Activated CD8-positive, alpha-beta memory T cell treated with anti-CD3 and anti-CD28 coated beads, Interleukin-2, amount 50 U/mL, for 24 hours (primary cell): Measurements from ENCODE around the gene GLYATL1B.
"Not testable (repeated sequence)": the region's sequence is repeated elsewhere in the genome, so short reads cannot be mapped to it uniquely, and the experiment has no call there.

Source experiments
- DNase-seq: peaks from one replicate; pipeline ENCODE4 v3.0.0-alpha.2; 2020; ENCODE audit errors: extremely low read depth

GLYATL1B gene

GRCh38 chr11:59086007-59086406 lies at the start of gene GLYATL1B:
Gene GLYATL1B, plus strand, starts transcription at chr11:59086307. Its CDS starts 0 bp downstream, at chr11:59086307.
- not testable (repeated sequence) for DNase-seq

DNA sequence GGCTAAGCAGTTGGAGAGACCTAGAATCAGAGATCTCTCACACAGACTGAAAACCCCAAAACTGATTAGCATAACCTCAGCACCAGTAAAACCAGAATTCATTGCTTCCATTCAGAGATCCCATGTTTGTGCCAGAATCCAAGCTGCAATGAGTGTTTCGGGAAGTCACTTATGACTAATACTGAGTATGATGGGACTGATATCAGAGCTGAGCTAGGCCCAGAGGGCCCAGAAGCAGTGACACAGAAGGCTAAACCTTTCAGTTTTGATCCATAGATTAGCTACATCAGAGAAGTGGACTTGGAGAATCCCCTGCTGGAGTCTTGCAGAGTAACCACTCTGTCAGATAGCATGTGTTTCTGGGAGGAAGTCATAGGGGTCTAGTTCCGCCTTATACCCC lies 49.6 kb upstream of the GLYATL1B start:
- not testable (repeated sequence) for DNase-seq

- not testable (repeated sequence) for DNase-seq
Measured at GRCh38 chr11:59037434-59037833, 48.7 kb upstream of the GLYATL1B start.

GRCh38 chr11:59040607-59041006 lies 45.5 kb upstream of the GLYATL1B start:
- DNase-seq, result no peak

GRCh38 chr11:59051383-59051782 lies 34.7 kb upstream of the GLYATL1B start:
- not testable (repeated sequence) for DNase-seq

DNA sequence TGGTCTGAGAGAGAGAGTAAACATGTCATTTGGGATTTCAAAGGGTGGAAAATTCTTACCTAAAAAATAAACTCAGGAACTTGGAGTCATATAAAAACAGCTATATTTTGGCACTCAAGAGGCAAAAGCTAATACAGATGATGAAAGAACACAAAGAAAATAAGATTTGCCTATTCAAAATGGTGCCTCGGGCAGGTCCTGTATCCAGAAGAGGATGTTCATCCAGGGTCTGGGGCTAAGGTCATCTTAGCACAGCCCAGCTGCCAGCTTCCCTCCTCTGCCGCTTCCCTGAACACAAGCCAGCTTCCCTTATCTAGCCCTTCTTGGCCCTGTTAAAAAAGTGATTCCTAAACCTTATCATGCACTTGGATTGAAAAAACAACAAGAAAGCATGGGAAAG lies 33.8 kb upstream of the GLYATL1B start:
- not testable (repeated sequence) for DNase-seq

- DNase-seq, result peak; percentile 60
Measured at GRCh38 chr11:59053387-59053786, 32.7 kb upstream of the GLYATL1B start.

DNA sequence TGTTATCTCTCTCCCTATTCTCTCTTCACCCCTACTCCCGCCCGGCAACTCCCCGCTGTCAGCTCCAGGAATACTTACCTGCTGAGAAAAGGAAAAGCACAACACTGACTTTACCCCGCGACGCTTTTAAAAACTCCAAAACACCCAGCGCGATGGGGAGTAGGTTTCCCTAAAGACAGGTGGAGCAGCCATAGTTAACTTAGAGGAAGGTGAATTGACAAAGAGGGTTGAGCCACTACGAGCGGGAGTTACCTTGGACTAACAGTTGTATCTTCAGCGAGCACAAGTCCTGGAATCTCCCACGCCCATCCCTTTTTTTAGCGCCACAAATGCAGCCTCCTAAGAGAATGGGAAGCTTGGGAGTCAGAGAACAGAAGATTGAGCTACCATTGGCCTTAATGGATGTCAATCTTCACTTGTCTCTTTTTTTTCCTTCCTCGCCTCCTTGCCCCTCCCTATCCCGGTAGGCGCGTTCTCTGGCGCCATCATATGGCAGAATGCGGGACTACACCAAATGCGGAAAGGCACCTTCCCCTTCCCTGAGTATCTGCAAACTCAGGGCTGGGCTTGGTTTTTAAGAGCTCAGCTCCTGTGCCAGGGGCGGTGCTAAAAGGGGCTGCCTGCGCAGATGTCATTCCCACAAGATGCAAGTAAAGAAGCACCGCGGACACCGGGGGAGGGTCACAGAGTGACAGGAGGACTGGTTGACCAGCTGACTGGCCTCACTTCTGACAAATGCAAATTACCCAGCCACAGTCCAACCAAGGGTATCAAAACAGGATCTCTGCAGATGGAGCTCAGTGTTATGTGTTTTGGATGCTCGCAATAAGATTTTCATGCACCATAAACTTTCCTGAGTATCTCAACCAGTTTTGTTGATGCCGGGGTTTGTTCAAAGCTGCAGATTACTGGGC lies 27.7 kb upstream of the GLYATL1B start:
- DNase-seq, result peak; percentile 58

- DNase-seq, result not testable (repeated sequence)
Measured at GRCh38 chr11:59060096-59060495, 26.0 kb upstream of the GLYATL1B start.

DNA sequence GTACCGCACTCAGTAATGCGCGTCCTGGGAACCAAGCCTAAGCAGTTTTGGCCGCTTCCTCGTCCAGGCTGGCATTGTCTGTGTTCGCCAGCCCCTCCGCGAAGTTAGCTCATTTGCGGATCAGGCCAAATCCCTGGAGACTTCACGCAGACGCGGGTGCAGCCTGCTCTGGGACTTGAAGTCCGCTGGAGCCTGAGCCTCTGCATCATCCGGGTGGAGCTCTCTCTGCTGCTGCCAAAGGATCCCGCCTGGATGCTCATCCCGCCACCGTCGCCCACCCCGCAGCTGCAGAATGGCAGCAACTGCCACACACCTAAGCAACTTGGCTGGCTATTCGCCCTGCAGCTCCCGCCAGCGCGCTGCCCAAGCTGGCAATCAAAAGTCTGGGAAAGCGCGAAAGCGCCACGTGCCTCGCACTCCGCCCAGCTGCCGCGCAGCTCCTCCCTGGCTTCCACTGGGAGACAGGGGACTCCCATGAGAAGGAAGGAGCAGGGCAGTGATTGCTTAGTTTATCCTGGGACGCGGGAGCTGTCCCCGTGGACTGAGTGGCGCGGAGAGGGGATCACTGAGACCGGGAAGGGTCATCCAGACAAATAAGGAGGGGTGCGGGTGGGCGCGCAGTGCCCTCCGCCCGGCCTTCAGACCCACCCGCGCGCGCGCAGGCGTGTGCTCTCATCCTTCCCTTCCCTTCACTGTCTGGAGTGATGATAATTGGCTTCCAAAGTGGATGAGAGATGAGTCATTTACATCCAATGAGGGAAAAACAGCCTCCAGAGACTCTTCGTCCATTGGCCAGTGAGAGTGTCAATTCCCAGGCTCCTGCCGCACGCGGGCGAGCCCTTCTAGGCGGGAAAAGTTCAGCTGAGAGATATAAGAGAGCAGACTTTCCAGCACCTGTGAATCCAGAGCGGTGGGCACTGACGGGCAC lies 23.2 kb upstream of the GLYATL1B start:
- DNase-seq, result no peak

DNA sequence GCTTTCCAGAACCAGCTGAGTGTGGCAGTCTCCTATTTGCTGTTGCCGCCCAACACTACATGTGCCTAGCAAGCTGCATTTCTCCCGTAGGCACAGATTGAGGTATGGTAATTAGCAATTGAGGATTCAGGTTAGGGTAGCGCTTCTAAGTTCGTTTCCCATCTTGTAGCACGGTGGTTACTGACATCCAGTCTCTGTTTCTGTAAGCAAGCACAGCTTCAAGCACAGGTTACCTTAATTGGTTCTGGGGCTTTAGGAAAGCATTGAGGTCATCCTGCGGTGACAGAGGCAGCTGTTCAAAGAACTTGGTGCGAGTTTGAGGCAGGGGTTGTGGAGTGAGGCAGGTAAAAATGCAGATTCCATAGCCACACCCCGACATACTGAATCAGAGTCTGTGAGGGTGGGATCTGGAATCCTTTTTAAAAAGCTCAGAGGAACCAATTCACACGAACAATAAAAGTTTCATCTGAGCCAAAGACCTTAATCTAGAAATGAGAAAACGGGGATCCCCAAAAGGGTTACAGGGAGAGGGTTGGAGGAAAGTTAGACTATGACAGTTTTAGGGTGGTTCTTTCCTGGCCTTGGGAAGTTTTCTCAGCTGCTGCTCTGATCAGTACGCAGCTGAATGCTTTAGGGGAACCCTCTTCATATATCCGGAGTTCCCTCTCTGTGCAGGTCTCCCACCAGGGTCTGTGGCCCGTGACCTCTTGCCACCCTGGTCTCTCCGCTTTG lies 21.9 kb upstream of the GLYATL1B start:
- DNase-seq, result not testable (repeated sequence)

DNA sequence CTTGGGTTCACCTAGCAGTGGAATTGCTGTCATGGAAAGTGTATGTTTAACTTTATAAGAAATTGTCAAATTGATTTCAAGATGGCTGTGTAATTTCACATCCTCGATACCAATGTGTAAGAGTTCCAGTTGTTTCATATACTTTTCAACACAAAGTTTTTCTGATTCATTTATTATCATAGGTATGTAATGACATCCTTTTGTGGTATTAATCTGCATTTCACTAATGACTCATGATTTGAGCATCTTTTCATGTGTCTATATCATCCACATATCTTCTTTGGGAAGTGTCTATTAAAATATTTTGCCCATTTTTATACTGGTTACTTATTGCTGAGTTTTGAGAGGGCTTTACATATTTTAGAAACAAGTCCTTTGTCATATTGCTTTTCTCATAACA lies 17.0 kb upstream of the GLYATL1B start:
- no peak for DNase-seq

GRCh38 chr11:59076876-59077571 lies 9.1 kb upstream of the GLYATL1B start:
- DNase-seq, result no peak

DNA sequence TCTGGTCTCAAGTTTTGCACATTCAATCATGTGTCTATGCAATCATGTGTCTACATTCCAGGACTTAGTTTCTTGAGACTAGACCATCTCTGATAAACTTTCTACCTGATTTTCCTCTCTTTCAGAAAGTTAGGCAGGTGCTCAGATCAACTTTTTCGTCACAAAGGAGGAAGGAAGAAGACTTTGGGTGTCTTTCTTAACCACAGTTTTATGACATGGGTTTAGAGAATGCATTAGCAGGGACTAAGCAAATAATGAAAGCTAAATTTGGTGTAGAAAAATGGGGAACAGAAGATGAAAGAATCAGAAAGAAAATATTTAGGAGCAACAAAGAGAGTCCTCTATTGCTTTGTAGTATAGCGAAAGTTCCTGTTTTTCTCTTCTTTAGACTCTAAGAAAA lies 7.7 kb upstream of the GLYATL1B start:
- no peak for DNase-seq

DNA sequence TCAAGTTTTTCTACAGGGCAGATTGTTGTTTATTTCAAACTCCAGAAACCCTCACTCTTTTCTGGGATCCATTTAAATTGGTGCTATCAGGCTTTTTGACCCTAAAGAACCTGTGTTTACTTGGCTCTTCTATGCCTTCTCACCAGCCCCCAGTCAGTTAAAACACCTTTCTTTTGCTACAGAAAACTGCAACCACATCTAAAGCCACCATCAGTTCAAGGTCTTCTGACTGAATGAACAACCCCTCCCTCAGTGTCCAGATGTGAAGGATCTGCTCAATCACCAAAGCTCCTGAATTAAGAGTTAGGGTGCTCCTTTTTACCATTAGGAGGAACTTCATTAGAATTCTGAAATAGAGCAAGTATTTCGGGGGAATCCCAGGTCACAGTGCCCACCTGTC lies 7.0 kb upstream of the GLYATL1B start:
- DNase-seq, result no peak

DNA sequence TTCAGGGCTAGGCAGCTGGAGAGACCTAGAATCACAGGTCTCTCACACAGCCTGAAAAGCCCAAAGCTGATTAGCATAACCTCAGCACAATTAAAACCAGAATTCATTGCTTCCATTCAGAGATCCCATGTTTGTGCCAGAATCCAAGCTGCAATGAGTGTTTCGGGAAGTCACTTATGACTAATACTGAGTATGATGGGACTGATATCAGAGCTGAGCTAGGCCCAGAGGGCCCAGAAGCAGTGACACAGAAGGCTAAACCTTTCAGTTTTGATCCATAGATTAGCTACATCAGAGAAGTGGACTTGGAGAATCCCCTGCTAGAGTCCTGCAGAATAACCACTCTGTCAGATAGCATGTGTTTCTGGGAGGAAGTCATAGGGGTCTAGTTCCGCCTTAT lies 5.7 kb upstream of the GLYATL1B start:
- DNase-seq, result not testable (repeated sequence)

DNA sequence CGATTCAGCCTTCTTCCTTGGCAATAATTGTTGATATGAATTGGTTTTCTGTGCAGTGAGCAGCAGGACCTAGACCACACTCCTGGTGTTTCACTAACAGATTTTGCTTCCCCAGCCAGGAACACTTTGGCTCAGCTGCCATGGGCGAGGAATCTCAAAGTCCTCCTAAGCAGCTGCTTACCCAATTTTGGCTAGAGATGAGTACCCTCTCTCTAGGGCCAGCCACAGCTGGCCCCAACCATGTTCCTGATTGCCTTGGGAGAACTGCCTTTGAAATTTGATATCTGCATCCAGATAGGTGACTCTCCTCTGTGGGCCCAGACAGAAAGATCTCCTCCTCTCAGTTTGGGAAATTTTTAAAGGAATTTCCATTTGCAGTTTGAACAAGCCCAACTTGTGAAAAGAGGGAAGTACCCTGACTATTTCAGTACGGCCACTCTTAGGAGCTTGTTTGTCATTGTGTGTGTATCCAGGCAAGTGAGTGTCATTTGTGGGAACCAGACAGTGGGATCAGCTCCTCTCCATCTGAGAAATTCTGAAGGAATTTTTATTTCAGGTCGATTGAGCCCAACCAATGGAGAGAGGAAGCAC lies 4.6 kb upstream of the GLYATL1B start:
- not testable (repeated sequence) for DNase-seq

GRCh38 chr11:59088162-59088561 lies 2.1 kb downstream of the GLYATL1B start:
- DNase-seq, result no peak

DNA sequence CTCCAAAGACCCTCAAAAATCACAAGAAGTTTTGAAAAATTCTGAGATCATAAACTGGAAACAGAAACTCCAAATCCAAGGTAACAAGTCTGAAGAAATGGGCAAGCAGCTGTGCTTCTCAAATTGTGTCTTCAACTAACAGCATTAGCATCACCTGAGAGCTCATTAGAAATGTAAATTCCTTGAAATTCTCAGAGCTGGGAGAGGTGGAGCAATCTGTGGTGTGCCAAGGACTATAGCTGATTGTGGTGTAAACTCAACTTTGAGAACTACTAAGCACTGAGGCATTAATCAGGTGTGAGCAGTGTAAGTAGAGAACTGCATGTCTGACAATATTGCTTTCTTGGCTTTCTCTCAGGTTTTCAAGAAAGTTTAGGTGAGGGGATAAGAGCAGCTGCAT lies 7.5 kb downstream of the GLYATL1B start:
- not testable (repeated sequence) for DNase-seq

DNA sequence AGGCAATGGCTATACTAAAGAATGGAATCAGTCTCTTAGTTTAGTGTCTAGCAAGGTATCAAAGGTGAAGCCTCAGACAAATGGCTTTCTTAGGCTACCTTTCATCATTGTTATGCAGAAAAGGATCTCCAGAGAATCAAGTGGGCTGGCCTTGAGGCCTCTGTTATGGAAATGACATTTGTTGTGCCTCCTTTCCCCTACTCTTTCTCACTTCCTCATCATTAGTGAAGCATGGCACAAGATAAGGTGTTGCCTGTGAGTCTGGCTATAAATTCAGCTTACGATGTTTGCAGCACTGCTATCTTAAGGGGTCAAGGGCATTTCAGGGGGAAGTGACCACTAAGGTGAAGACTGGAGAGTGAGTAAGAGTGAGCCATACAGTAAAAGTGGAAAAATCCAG lies 9.1 kb downstream of the GLYATL1B start:
- not testable (repeated sequence) for DNase-seq
